ENCODE results near the gene SH3BP5.
"Not testable (repeated sequence)": the region's sequence is repeated elsewhere in the genome, so short reads cannot be mapped to it uniquely, and the experiment has no call there.

Gene SH3BP5

DNA sequence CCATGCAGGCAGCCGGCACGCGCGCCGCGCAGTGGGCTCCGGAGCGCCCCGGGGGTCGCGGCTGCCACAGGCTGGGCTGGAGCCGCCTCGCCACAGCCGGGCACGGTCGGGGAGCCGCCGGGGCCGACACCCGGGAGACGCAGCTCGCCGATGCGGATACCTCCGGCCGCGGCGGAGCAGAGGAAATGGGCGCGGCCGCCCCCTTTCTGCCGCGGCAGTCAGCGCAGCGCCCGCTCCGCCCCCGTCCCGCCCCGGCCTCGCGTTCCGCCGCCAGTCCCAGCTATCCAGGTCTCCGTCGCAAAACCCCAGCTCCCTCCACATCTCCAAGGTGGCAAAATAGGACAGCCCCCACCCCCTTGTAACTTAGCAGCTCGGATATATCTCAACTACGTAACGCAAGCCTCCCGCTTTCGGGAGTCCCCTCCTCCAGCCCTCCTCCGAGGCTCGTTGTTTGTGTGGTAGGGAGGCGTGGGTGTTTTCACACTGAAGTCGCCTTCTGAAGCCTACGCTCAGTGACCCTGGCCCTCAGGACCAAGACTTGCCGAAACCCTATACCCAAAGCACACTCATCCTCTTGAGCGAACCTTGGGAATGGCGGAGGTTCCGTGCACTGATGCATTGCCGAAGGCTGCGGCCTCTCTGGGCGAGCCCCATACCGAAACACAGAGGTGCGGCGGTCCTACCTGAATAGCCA, at the start of gene SH3BP5:
SH3BP5 (minus strand) TSS at position 182 of the 694 bp plus-strand sequence; CDS start at position 4, 178 bp downstream.
- DNase-seq (ENCODE audit: low read depth in 2 of 2), result no peak

DNA sequence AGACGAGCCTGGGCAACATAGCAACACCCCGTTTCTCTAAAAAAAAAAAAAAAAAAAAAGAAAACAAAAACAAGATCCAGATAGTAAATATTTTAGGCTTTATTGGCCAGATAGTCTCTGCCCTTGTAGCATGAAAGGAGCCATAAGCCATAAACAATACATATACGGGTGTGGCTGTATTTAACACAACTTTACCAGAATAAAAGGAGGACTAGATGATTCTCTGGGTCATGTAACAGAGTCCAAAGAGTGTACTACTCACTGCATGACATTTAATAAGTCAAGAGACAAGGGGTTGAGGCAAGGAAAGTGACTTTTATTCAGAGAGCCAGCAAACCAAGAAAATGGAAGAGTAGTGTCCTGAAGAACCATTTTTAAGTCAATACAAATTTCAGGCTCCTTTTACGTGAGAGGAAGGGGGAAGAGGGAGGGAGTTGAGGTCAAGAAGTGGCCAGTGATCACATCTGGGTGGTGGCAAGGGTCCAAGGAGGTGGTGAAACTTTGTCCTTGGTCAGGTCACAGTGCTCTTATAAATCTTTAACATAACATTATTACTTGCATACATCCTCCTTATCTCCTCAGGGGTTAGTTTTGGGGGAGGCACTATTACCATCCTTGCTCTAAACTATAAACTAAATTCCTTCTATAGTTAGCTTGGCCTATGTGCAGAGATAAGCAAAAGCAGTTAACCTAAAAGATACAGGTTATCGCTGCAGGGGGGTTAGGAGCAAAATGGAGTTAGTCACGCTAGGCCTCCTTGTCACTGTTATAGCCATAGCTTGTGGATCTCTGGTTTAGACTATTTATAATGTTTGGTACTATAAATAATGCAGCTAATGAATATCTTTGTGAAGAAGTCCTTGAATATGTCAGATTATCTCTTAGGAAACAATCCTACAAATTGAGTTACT, 48.8 kb upstream of the SH3BP5 start:
- no peak for DNase-seq (ENCODE audit: low read depth in 2 of 2)

DNA sequence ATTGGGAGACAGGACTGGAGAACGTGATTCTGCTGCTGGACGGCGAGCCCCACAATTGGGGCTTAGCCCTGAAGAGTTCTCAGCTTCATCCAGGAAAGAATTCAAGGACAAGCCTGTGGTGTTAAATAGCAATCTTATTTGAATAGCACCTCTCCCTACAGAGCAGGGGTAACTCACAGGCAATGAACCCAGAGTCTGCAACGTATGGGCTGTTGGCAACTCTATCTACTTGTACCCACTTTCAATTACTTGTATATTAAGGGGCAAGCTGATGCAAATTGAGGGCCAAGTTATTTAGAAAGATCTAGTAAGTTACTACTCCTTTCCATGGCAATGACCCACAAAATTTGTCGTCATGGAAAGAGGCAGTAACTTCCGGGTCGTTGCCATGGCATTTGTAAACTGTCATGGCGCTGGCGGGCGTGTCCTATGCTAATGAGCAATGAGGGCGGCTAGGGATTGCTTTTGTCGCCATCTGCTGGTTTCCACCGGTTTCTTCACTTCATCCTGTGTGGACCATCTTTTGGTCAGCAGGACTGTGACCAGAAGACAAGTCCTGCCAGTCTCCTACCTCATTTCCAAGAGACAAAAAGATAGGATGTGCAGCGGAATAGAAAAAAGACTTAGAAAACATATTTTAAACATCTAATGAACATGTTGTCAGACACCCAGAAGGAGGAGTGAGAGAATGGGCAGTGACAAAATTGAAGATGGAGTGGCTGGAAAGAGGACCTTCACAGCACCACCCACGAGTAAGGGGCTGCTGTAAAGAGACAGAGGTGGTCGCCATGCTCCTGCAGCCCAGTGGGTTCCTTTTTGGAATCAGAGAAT, 45.8 kb upstream of the SH3BP5 start:
- DNase-seq (ENCODE audit: low read depth in 2 of 2), result peak; percentile 87 to 89

DNA sequence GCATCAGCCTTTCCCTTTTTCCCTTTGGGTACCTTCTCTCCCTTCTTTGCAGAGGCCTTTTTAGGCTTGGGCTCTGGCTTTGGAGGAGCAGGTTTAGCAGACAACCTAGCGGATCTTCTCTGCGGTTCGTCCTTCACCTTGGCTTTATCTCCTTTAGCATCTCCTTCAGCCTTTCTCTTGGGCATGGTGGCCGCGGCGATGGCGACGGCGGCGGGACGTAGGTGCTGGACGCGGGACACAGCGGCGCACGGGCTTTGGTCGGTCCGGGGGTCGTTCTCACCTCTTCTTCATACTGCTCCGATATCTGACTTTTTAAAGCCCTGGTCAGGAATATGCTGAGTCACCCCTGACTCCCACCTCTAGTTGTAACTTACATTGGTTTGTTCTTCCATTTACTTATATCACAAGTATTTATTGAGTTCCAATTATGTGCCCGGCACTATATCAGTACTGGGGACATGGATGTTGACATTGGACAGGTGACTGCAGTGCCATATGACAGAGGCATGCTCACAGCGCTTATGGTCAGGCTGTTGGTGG, 43.1 kb upstream of the SH3BP5 start:
- no peak for DNase-seq (ENCODE audit: low read depth in 2 of 2)

- DNase-seq (ENCODE audit: low read depth in 2 of 2), result no peak
These were observed 40.5 kb upstream of the SH3BP5 start for GRCh38 chr3:15372918-15373317.

DNA sequence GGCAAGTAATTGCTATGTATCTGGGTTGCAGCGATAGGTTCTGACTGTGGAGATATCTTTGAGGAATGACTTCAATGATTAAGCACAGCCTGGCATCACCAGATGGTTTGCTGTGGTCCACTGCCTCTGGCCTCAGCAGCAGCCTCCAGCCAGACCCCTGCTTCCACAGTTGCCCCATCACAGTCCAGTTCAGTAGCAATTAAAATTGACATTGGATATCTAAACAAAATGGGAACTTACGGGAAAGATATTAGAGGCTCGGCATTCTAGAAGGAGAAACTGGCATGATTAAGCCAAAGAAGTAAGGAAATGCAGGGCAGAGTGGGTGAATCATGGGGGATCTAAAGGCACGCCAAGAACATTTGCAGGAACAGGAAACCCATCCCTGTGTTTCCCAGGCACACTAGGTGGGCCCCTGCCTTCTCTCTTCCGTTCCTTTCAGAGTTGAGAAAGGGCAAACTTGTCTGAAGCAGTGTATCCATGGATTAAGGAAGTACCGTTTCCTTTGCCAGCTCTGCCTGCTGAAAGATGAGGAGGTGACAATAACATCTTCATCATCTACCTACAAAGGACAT, 36.3 kb upstream of the SH3BP5 start:
- no peak for DNase-seq (ENCODE audit: low read depth in 2 of 2)

GRCh38 chr3:15367059-15367458, 34.7 kb upstream of the SH3BP5 start:
- DNase-seq (ENCODE audit: low read depth in 2 of 2), result no peak

DNA sequence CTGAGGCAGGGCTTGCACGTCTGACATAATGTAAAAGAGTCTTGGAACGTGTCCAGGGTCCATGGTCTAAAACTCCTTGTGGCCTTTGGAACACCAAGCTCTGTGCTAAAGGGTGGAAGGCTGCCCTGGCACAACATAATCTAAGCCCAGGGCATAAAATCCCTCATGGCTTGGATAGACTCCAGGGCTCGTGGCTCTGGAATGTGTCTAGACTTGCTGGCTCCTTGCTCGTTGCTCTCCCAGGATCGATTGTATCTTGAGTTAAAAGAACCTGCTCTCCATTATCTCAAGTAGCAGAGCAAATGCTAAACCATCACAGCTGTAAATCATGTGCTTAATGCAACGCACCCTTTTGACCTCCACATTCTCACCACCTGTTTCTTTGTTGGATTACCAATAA, 31.7 kb upstream of the SH3BP5 start:
- DNase-seq (ENCODE audit: low read depth in 2 of 2), result not testable (repeated sequence)

DNA sequence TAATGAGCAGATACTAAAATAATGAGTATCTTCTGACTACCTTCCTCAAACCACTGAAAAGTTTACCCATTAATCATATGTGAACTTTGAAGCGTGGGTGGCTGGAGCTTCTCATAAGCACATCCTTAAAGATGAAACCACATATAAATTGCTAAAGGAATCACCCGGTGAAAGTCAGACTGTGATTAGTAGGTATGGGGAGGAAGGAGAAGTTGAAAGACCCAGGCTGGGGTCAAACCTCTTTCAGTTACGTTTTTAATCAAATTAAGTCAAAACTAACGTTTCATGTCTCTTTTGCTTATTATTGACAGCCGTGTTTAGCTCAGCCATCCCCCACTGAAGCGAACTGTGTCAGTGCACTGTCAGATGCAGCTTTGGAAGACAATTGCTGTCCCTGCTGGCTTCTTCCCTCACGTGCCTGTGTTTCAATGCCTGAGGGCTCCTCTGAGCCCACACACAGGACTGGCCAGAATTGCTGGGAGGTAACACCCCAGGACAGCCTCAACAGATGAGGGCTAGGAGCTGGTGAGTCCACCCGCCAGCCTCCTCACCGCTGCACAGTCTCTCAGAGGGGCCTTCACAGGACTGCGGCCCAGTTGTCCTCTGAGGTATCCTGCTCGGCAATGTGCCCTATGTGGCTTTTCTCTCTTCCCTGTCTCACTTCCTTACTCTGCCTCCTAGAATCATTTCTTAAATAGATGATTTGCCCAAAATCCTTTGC, 29.3 kb upstream of the SH3BP5 start:
- DNase-seq (ENCODE audit: low read depth in 2 of 2), result no peak

- peak; percentile 58 to 63 for DNase-seq (ENCODE audit: low read depth in 2 of 2)
These were observed 28.6 kb upstream of the SH3BP5 start for GRCh38 chr3:15360788-15361493.

GRCh38 chr3:15359677-15360397, 27.5 kb upstream of the SH3BP5 start:
- no peak for DNase-seq (ENCODE audit: low read depth in 2 of 2)

DNA sequence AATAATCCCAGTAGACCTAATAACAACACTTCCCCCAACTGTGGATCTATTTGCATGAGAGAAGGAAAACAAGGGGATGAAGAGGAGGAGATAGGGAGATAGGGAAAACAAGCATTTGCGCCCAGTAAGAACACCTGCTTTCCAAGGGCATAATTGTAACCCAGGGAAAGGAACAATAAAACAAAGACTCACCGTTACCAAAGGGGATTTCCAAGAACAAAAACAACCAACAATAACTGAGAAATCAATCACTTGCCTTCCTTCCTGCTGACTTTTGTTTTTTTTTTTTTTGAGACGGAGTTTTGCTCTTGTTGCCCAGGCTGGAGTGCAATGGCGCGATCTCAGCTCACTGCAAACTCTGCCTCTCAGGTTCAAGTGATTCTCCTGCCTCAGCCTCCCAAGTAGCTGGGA, 24.3 kb upstream of the SH3BP5 start:
- DNase-seq (ENCODE audit: low read depth in 2 of 2), result not testable (repeated sequence)

DNA sequence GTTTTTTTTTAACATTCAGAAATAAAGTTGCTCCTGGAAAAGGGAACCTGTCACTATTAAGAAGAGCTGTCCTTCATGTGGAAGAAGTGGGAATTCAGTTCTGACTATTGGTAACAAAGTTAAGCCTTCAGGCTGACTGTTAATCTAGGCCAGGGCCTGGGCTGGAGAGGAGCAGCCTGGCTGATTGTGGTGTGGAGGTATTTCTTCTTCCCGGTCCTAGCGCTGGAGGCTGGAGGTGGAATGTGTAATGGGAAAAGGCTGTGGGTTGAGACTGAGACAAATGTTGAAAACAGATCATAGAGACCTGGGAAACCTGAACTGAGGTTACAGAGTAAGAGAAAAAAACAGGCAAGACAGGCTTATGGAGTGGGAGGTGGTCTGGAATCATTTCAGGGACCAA, 23.8 kb upstream of the SH3BP5 start:
- no peak for DNase-seq (ENCODE audit: low read depth in 2 of 2)

DNA sequence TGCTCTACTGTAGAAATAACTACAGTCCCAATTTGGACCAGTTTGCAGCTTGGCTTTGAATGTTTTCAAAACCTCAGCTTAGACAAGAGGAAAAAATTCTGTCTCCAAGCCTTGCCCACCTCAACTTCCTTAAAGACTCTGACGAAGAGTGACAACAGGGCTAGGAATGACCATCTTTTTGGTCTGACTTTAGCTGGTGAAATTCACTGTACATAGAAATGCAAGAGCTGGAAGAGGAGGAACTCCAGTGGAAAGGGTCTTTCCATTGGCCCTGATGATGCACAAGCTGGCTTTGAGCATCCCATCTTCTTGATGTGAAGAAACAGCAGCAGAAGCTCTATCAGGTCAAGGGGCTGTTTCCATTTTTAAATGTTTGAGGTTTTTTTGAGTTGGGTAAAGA, 22.7 kb upstream of the SH3BP5 start:
- no peak for DNase-seq (ENCODE audit: low read depth in 2 of 2)

DNA sequence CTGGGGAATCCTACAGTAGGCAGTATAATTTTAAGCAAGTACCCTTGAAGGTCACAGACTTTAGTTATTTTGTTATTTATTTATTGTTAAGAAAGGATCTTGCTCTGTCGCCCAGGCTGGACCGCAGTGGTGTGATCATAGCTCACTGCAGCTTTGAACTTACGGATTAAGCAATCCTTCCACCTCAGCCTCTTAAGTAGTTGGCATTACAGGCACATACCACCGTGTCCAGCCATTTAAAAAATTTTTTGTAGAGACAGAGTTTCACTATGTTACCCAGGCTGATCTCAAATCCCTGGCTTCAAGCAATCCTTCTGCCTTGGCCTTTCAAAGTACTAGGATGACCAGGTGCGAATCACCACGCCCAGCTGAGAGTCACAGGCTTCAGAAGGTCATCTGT, 22.1 kb upstream of the SH3BP5 start:
- no peak for DNase-seq (ENCODE audit: low read depth in 2 of 2)

- DNase-seq (ENCODE audit: low read depth in 2 of 2), result no peak
These were observed 17.8 kb upstream of the SH3BP5 start for GRCh38 chr3:15350141-15350540.

DNA sequence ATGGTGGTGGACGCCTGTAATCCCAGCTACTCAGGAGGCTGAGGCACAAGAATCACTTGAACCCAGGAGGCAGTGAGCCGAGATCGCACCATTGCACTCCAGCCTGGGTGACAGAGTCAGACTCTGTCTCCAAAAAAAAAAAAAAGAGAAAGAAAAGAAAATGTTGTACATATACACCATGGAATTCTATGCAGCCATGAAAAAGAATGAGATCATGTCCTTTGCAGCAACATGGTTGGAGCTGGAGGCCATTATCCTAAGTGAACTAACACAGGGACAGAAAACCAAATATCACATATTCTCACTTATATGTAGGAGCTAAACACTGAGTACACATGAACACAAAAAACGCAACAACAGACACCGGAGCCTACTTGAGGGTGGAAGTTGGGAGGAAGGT, 17.1 kb upstream of the SH3BP5 start:
- not testable (repeated sequence) for DNase-seq (ENCODE audit: low read depth in 2 of 2)

- no peak for DNase-seq (ENCODE audit: low read depth in 2 of 2)
These were observed 15.9 kb upstream of the SH3BP5 start for GRCh38 chr3:15348246-15348645.

DNA sequence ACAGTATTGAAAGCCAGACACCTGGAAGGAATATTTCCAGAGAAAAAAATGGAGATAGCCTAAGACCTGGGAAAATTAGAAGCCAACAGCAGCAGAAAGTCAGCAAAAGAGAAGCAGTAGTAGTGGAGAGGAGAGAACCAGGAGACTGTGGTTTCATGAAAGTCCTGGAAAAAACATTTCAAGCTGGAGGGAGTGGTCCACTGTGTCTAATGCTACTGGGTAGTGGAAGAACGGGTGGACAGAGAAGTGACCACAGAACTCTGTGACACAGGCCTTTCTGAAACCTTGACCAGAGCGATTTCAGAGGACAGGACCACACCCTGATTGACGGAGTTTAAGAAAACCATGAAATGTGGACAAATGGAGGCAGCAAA, 15.3 kb upstream of the SH3BP5 start:
- no peak for DNase-seq (ENCODE audit: low read depth in 2 of 2)

Measured in fibroblast of skin of left quadriceps (primary cell).